ENCODE data around the gene RXRA. TPM values are rescaled to one million over a fixed set of nuclear protein-coding genes. Genes with fewer than 3 reads are reported as not detected.

Gene RXRA
- total RNA-seq, 2 donors from 2014 or later, result 34.5 to 50.8 TPM

- Histone ChIP-seq H3K27ac (peak overlapping the region; percentile 53 to 54), H3K4me3 (no peak overlapping the region), H3K4me1 (peaks cover 0 to 100% of the 10 kb centered on the region in 2 donors)
Observed at GRCh38 chr9:134344800-134345310, 18.6 kb downstream of the RXRA start.

DNA sequence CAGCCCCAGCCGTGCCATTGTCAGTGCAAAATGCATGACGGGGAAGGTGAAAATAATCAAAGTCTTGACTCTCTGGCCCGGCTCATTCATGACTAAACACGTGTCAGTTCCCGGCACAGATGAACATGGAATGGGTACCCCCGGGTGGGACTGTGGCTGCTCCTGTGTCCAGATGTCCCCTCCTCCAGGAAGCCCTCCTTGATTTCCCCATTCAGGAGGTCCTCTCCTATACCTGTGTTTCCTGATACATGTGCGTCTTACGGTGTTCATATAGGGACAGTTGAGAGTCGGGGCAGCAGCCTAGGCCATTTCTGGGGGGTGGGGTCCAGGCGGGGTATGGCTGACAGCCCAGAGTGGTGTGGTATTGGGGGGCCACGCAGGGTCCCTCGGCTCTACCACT, 19.5 kb downstream of the RXRA start:
- TF ChIP-seq, protein P1, sequence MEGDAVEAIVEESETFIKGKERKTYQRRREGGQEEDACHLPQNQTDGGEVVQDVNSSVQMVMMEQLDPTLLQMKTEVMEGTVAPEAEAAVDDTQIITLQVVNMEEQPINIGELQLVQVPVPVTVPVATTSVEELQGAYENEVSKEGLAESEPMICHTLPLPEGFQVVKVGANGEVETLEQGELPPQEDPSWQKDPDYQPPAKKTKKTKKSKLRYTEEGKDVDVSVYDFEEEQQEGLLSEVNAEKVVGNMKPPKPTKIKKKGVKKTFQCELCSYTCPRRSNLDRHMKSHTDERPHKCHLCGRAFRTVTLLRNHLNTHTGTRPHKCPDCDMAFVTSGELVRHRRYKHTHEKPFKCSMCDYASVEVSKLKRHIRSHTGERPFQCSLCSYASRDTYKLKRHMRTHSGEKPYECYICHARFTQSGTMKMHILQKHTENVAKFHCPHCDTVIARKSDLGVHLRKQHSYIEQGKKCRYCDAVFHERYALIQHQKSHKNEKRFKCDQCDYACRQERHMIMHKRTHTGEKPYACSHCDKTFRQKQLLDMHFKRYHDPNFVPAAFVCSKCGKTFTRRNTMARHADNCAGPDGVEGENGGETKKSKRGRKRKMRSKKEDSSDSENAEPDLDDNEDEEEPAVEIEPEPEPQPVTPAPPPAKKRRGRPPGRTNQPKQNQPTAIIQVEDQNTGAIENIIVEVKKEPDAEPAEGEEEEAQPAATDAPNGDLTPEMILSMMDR (IDR thresholded peaks at IDR 0.05), result no peak
- Histone ChIP-seq H3K4me3 (no peak overlapping the region), H3K4me1 (peaks cover 0 to 100% of the 10 kb centered on the region in 2 donors), H3K36me3 (no peaks in the 10 kb centered on the region), H3K27me3 (no peaks in the 10 kb centered on the region), H3K27ac (no peak overlapping the region), H3K9me3 (no peaks in the 10 kb centered on the region)
- no peak for DNase-seq (ENCODE audit: low spot score)

More at GRCh38 chr9:134344800-134345310, 18.6 kb downstream of the RXRA start:
- Histone ChIP-seq H3K9me3 (no peaks in the 10 kb centered on the region), H3K36me3 (no peaks in the 10 kb centered on the region), H3K27me3 (no peaks in the 10 kb centered on the region)
- no peak for DNase-seq (ENCODE audit: low spot score)
- TF ChIP-seq, protein P1 (IDR thresholded peaks at IDR 0.05), result peak in 1 of 2 donors; percentile 5

- Histone ChIP-seq H3K27me3 (no peaks in the 10 kb centered on the region), H3K36me3 (no peaks in the 10 kb centered on the region), H3K4me3 (no peak overlapping the region), H3K27ac (no peak overlapping the region), H3K9me3 (no peaks in the 10 kb centered on the region), H3K4me1 (peaks cover 0 to 100% of the 10 kb centered on the region in 2 donors)
- TF ChIP-seq, protein P1 (IDR thresholded peaks at IDR 0.05), result no peak
- no peak for DNase-seq (ENCODE audit: low spot score)
Observed at GRCh38 chr9:134346151-134346550, 19.9 kb downstream of the RXRA start.

- Histone ChIP-seq H3K4me3 (no peak overlapping the region), H3K27me3 (no peaks in the 10 kb centered on the region), H3K36me3 (no peaks in the 10 kb centered on the region), H3K27ac (no peak overlapping the region), H3K9me3 (no peaks in the 10 kb centered on the region), H3K4me1 (peaks cover 0 to 100% of the 10 kb centered on the region in 2 donors)
- TF ChIP-seq, protein P1 (IDR thresholded peaks at IDR 0.05), result no peak
- no peak for DNase-seq (ENCODE audit: low spot score)
Observed at GRCh38 chr9:134346840-134347583, 20.8 kb downstream of the RXRA start.

DNA sequence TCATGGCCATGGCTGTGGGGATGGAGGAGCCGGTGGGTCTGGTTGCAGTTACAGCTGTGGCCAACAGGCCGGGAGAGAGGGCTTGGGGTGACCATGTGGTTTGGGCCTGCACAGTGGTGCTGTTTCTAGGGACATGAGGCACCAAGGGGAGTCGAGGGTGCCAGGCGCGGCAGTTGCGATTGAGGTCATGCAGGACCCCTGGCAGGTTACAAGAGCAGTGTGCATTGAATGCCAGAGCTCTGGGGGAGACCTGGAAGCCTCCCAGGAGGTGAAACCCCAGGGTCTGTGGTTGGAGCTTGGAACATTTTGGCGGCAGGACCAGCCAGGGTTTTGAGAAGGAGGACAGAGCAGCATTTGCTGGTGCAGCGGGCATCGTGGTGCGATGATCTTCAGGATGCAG, 21.7 kb downstream of the RXRA start:
- no peaks in the 10 kb centered on the region for H3K9me3 ChIP-seq
- peaks cover 0 to 100% of the 10 kb centered on the region in 2 donors for H3K4me1 ChIP-seq
- H3K4me3 ChIP-seq, result no peak overlapping the region
- H3K27me3 ChIP-seq, result no peaks in the 10 kb centered on the region
- DNase-seq (ENCODE audit: low spot score), result no peak
- TF ChIP-seq, protein P1 (IDR thresholded peaks at IDR 0.05), result no peak
- H3K36me3 ChIP-seq, result no peaks in the 10 kb centered on the region
- no peak overlapping the region for H3K27ac ChIP-seq

Measured in right atrium auricular region (tissue), 2 donors.